OCI-LY7 (cell line): ENCODE measurements around the gene LILRB3.

Experiments
- EZH2phosphoT487 ChIP-seq: fragments of 200-600 bp; sonication (generic); IDR thresholded peaks from 2 replicates; pipeline ENCODE4 v1.6.1; 2018; ENCODE audit warnings: low read depth, borderline replicate concordance, mild to moderate bottlenecking, mixed run types, antibody characterized with exemption, low read length, moderate library complexity, mixed read lengths
- TF ChIP-seq, protein P1 (sequence below): fragments of 200-600 bp; sonication (generic); conservative IDR thresholded peaks from 2 replicates; pipeline ENCODE4 v1.5.1; 2014; ENCODE audit warnings: mild to moderate bottlenecking, antibody characterized with exemption, low read length, moderate library complexity, mixed read lengths

DNA sequence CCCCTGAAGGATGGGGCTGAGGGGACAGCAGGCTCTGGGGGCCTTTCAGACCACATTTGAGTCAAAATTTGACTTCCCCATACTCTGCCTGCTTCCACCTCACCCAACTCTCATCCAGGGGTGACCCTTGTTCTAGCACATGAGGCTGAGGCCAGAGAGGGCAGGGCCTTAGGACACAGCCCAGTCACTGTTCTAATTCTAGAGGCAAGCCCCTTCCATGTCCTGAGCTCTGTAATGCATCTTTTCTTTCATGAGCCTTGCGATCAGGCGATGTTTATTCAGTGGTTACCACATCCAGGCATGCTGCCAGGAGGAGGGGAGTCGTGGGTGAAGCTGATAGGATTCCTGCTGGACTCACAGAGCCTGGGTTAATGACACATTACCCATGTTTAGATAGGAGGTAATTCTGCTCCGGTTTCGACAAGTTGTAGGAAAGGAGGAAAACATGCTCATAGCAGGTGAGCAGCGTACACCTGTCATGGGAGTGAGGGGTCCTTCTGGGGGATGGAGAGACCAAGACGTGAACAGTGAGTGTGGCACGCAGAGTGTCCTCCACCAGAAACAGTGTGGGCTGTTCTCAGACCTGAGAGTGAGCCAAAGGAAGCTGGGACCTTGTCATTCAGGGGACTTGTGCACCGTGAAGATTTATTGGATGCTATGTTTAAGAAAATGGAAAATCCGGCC is 12.9 kb downstream of the LILRB3 start:
- TF ChIP-seq, protein P1, sequence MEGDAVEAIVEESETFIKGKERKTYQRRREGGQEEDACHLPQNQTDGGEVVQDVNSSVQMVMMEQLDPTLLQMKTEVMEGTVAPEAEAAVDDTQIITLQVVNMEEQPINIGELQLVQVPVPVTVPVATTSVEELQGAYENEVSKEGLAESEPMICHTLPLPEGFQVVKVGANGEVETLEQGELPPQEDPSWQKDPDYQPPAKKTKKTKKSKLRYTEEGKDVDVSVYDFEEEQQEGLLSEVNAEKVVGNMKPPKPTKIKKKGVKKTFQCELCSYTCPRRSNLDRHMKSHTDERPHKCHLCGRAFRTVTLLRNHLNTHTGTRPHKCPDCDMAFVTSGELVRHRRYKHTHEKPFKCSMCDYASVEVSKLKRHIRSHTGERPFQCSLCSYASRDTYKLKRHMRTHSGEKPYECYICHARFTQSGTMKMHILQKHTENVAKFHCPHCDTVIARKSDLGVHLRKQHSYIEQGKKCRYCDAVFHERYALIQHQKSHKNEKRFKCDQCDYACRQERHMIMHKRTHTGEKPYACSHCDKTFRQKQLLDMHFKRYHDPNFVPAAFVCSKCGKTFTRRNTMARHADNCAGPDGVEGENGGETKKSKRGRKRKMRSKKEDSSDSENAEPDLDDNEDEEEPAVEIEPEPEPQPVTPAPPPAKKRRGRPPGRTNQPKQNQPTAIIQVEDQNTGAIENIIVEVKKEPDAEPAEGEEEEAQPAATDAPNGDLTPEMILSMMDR = no peak
- TF ChIP-seq EZH2phosphoT487 = no peak
